GM18499 (cell line): ENCODE results near the gene SORBS1.

Experiments
- ATAC-seq: cut with Tn5 transposase; IDR thresholded peaks from one replicate; pipeline ENCODE4 v1.9.1; 2021; ENCODE audit warnings: moderate number of reproducible peaks; ENCODE audit not compliant: insufficient read depth, unreplicated experiment

SORBS1 gene

GRCh38 chr10:95567903-95568630 is 6.9 kb upstream of the SORBS1 start:
- no peak for ATAC-seq

GRCh38 chr10:95566136-95566535 is 5.0 kb upstream of the SORBS1 start:
- no peak for ATAC-seq

GRCh38 chr10:95565336-95565735 is 4.2 kb upstream of the SORBS1 start:
- no peak for ATAC-seq

GRCh38 chr10:95564291-95564690 is 3.1 kb upstream of the SORBS1 start:
- ATAC-seq = no peak

- no peak for ATAC-seq
Measured at GRCh38 chr10:95562341-95562965, 1.3 kb upstream of the SORBS1 start.

- no peak for ATAC-seq
Measured at GRCh38 chr10:95561864-95562177, 650 bp upstream of the SORBS1 start.

GRCh38 chr10:95560278-95561176 is 644 bp downstream of the SORBS1 start:
- ATAC-seq = no peak

GRCh38 chr10:95559896-95560277 is 1.3 kb downstream of the SORBS1 start:
- ATAC-seq = no peak

GRCh38 chr10:95559471-95559870 is 1.7 kb downstream of the SORBS1 start:
- no peak for ATAC-seq

- no peak for ATAC-seq
Measured at GRCh38 chr10:95558593-95559320, 2.4 kb downstream of the SORBS1 start.

GRCh38 chr10:95556994-95557767 is 4.0 kb downstream of the SORBS1 start:
- no peak for ATAC-seq

GRCh38 chr10:95553674-95554073 is 7.5 kb downstream of the SORBS1 start:
- ATAC-seq = no peak

GRCh38 chr10:95552679-95553342 is 8.4 kb downstream of the SORBS1 start:
- ATAC-seq = no peak

- ATAC-seq = no peak
Measured at GRCh38 chr10:95550073-95550672, 11.0 kb downstream of the SORBS1 start.

- ATAC-seq = no peak
Measured at GRCh38 chr10:95547791-95548435, 13.3 kb downstream of the SORBS1 start.

- ATAC-seq = no peak
Measured at GRCh38 chr10:95547197-95547596, 14.0 kb downstream of the SORBS1 start.

GRCh38 chr10:95545981-95546380 is 15.2 kb downstream of the SORBS1 start:
- ATAC-seq = no peak

GRCh38 chr10:95544783-95545500 is 16.2 kb downstream of the SORBS1 start:
- no peak for ATAC-seq
